GM23338 (cell line): Measurements from ENCODE around the gene USP21.

Experiments used
- CREB1 ChIP-seq: fragments of 250-450 bp; sonication (Bioruptor Pico); IDR thresholded peaks from 2 replicates; pipeline ENCODE4 v1.5.0; 2020; ENCODE audit warnings: low read depth, mild to moderate bottlenecking, moderate library complexity
- EZH2 ChIP-seq: fragments of 200-600 bp; sonication (generic); IDR thresholded peaks from one replicate; pipeline ENCODE4 v1.8.0; 2017; ENCODE audit warnings: antibody characterized with exemption, mild to moderate bottlenecking, low read depth; ENCODE audit not compliant: unreplicated experiment
- EZH2phosphoT487 ChIP-seq: fragments of 200-600 bp; sonication (generic); IDR thresholded peaks from one replicate; pipeline ENCODE4 v1.8.1; 2018; ENCODE audit warnings: antibody characterized with exemption; ENCODE audit not compliant: unreplicated experiment
- JUNB ChIP-seq: IDR thresholded peaks from one replicate; pipeline ENCODE4 v1.6.1; 2016; ENCODE audit warnings: antibody characterized with exemption; ENCODE audit not compliant: unreplicated experiment
- POLR2AphosphoS5 ChIP-seq: IDR thresholded peaks from 2 replicates; pipeline ENCODE4 v1.6.1; 2016; ENCODE audit warnings: antibody characterized with exemption, low read depth
- ZNF114 ChIP-seq: fragments of 250-450 bp; sonication (Bioruptor Pico); IDR thresholded peaks from 2 replicates; pipeline ENCODE4 v1.5.0; 2020; ENCODE audit warnings: mild to moderate bottlenecking, moderate library complexity
- TF ChIP-seq, protein P1 (sequence below), 2 experiments: fragments of 200-600 bp in 1 of 2; sonication (generic) in 1 of 2; conservative IDR thresholded peaks; 2 replicates each; pipeline versions ENCODE4 v1.5.1 to v1.6.1; 2016 to 2017; ENCODE audit warnings: antibody characterized with exemption in 2 of 2, low read depth in 2 of 2, mild to moderate bottlenecking in 2 of 2, moderate library complexity in 1 of 2
- TF ChIP-seq, protein P2 (sequence below): IDR thresholded peaks from one replicate; pipeline ENCODE4 v1.6.1; 2018; ENCODE audit warnings: antibody characterized with exemption; ENCODE audit not compliant: unreplicated experiment

DNA sequence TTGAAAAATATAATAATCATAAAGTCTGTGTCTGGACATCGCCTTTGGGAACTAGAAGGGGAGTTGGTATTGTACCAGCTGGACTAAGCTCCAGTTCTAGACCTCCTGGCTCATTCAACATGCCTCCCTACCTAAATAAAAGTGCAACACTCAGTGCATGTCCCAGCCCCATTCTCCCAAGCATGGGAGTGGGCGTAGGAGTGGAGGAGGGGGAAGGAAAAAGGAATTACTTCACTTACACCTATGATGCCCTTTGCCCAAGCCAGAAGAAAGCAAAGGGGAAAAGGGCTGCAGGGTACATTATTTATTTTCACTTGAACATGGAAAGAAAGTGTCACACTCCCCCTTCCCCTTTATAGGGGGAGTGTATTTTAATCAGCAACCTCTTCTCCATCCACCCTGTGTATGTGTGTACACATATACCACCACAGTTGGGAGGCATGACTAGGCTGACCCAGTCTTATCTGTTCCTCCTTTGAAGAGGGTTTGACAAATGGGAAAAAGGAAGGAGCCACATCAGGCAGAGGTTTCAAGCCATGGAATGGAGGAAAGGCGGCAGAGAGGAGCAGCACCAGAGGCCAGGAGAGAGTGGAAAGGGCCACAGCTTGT is 38.2 kb upstream of the USP21 start:
- TF ChIP-seq, protein P1, sequence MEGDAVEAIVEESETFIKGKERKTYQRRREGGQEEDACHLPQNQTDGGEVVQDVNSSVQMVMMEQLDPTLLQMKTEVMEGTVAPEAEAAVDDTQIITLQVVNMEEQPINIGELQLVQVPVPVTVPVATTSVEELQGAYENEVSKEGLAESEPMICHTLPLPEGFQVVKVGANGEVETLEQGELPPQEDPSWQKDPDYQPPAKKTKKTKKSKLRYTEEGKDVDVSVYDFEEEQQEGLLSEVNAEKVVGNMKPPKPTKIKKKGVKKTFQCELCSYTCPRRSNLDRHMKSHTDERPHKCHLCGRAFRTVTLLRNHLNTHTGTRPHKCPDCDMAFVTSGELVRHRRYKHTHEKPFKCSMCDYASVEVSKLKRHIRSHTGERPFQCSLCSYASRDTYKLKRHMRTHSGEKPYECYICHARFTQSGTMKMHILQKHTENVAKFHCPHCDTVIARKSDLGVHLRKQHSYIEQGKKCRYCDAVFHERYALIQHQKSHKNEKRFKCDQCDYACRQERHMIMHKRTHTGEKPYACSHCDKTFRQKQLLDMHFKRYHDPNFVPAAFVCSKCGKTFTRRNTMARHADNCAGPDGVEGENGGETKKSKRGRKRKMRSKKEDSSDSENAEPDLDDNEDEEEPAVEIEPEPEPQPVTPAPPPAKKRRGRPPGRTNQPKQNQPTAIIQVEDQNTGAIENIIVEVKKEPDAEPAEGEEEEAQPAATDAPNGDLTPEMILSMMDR (conservative IDR thresholded peaks at IDR 0.05; ENCODE audit: low read depth in 2 of 2) = no peak
- no peak for TF ChIP-seq POLR2AphosphoS5
- no peak for TF ChIP-seq EZH2
- no peak for TF ChIP-seq ZNF114 (CRISPR knock-in tag)
- no peak for TF ChIP-seq JUNB
- TF ChIP-seq, protein P2, sequence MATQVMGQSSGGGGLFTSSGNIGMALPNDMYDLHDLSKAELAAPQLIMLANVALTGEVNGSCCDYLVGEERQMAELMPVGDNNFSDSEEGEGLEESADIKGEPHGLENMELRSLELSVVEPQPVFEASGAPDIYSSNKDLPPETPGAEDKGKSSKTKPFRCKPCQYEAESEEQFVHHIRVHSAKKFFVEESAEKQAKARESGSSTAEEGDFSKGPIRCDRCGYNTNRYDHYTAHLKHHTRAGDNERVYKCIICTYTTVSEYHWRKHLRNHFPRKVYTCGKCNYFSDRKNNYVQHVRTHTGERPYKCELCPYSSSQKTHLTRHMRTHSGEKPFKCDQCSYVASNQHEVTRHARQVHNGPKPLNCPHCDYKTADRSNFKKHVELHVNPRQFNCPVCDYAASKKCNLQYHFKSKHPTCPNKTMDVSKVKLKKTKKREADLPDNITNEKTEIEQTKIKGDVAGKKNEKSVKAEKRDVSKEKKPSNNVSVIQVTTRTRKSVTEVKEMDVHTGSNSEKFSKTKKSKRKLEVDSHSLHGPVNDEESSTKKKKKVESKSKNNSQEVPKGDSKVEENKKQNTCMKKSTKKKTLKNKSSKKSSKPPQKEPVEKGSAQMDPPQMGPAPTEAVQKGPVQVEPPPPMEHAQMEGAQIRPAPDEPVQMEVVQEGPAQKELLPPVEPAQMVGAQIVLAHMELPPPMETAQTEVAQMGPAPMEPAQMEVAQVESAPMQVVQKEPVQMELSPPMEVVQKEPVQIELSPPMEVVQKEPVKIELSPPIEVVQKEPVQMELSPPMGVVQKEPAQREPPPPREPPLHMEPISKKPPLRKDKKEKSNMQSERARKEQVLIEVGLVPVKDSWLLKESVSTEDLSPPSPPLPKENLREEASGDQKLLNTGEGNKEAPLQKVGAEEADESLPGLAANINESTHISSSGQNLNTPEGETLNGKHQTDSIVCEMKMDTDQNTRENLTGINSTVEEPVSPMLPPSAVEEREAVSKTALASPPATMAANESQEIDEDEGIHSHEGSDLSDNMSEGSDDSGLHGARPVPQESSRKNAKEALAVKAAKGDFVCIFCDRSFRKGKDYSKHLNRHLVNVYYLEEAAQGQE = no peak
- TF ChIP-seq EZH2phosphoT487 = no peak
- TF ChIP-seq CREB1 (CRISPR knock-in tag) = no peak
